ENCODE measurements around the gene NEK10.

NEK10 gene

GRCh38 chr3:27378331-27378730 lies 9.1 kb upstream of the NEK10 start:
- H3K79me2 ChIP-seq (ENCODE audit: low read length): no peaks in the 10 kb centered on the region
- H4K20me1 ChIP-seq (ENCODE audit: insufficient read depth, low read length): no peaks in the 10 kb centered on the region
- no peaks in the 10 kb centered on the region for H3K36me3 ChIP-seq (replicated peaks; ENCODE audit: insufficient read depth, low read length)
- no peak for TF ChIP-seq EZH2 (optimal IDR thresholded peaks at IDR 0.05; ENCODE audit: low read depth, low read length)
- TF ChIP-seq EZH2phosphoT487 (IDR thresholded peaks at IDR 0.05; ENCODE audit: low read length): no peak
- no peak for TF ChIP-seq CTCF (IDR thresholded peaks at IDR 0.05; ENCODE audit: low read length)
- no peaks in the 10 kb centered on the region for H3K4me1 ChIP-seq (ENCODE audit: low read length)
- no peaks in the 10 kb centered on the region for H3K27me3 ChIP-seq (replicated peaks; ENCODE audit: insufficient read depth, low read length)
- no peaks in the 10 kb centered on the region for H3F3A ChIP-seq (ENCODE audit: insufficient read depth, low read length)
- no peak overlapping the region for H3K27ac ChIP-seq (ENCODE audit: low read length)
- H2AFZ ChIP-seq (ENCODE audit: low read length): no peak overlapping the region
- DNase-seq: no peak
- H3K4me2 ChIP-seq (ENCODE audit: low read depth, low read length): no peak overlapping the region
- H3K9ac ChIP-seq (ENCODE audit: low read length): no peak overlapping the region
- no peaks in the 10 kb centered on the region for H3K9me2 ChIP-seq (replicated peaks; ENCODE audit: insufficient read depth, low read length)
- H3K4me3 ChIP-seq (ENCODE audit: low read length): no peak overlapping the region
- no peaks in the 10 kb centered on the region for H3K9me3 ChIP-seq (replicated peaks; ENCODE audit: insufficient read depth, low read length)

GRCh38 chr3:27376109-27376772 lies 7.1 kb upstream of the NEK10 start:
- Histone ChIP-seq H3K9ac (ENCODE audit: low read length) (no peak overlapping the region), H3K9me2 (replicated peaks; ENCODE audit: insufficient read depth, low read length) (no peaks in the 10 kb centered on the region), H2AFZ (ENCODE audit: low read length) (no peak overlapping the region), H3K27ac (ENCODE audit: low read length) (no peak overlapping the region), H3K4me2 (ENCODE audit: low read depth, low read length) (no peak overlapping the region), H3K9me3 (replicated peaks; ENCODE audit: insufficient read depth, low read length) (no peaks in the 10 kb centered on the region), H3F3A (ENCODE audit: insufficient read depth, low read length) (no peaks in the 10 kb centered on the region), H3K27me3 (replicated peaks; ENCODE audit: insufficient read depth, low read length) (no peaks in the 10 kb centered on the region), H3K36me3 (replicated peaks; ENCODE audit: insufficient read depth, low read length) (no peaks in the 10 kb centered on the region), H4K20me1 (ENCODE audit: insufficient read depth, low read length) (no peaks in the 10 kb centered on the region), H3K79me2 (ENCODE audit: low read length) (no peaks in the 10 kb centered on the region), H3K4me3 (ENCODE audit: low read length) (no peak overlapping the region), H3K4me1 (ENCODE audit: low read length) (no peaks in the 10 kb centered on the region)
- no peak for DNase-seq
- no peak for TF ChIP-seq CTCF (IDR thresholded peaks at IDR 0.05; ENCODE audit: low read length)
- TF ChIP-seq EZH2phosphoT487 (IDR thresholded peaks at IDR 0.05; ENCODE audit: low read length): no peak
- TF ChIP-seq EZH2 (optimal IDR thresholded peaks at IDR 0.05; ENCODE audit: low read depth, low read length): no peak

- H2AFZ ChIP-seq (ENCODE audit: low read length): no peak overlapping the region
- H3K4me3 ChIP-seq (ENCODE audit: low read length): no peak overlapping the region
- H3K27ac ChIP-seq (ENCODE audit: low read length): no peak overlapping the region
- DNase-seq: no peak
- TF ChIP-seq EZH2phosphoT487 (IDR thresholded peaks at IDR 0.05; ENCODE audit: low read length) (no peak), CTCF (IDR thresholded peaks at IDR 0.05; ENCODE audit: low read length) (no peak), EZH2 (optimal IDR thresholded peaks at IDR 0.05; ENCODE audit: low read depth, low read length) (no peak)
- H3K9me3 ChIP-seq (replicated peaks; ENCODE audit: insufficient read depth, low read length): no peaks in the 10 kb centered on the region
- no peaks in the 10 kb centered on the region for H3K79me2 ChIP-seq (ENCODE audit: low read length)
- H3K4me2 ChIP-seq (ENCODE audit: low read depth, low read length): no peak overlapping the region
- H3K9ac ChIP-seq (ENCODE audit: low read length): no peak overlapping the region
- H3K27me3 ChIP-seq (replicated peaks; ENCODE audit: insufficient read depth, low read length): no peaks in the 10 kb centered on the region
- no peaks in the 10 kb centered on the region for H4K20me1 ChIP-seq (ENCODE audit: insufficient read depth, low read length)
- no peaks in the 10 kb centered on the region for H3K36me3 ChIP-seq (replicated peaks; ENCODE audit: insufficient read depth, low read length)
- no peaks in the 10 kb centered on the region for H3F3A ChIP-seq (ENCODE audit: insufficient read depth, low read length)
- H3K4me1 ChIP-seq (ENCODE audit: low read length): no peaks in the 10 kb centered on the region; the same call in 1 of the 2 replicates
- no peaks in the 10 kb centered on the region for H3K9me2 ChIP-seq (replicated peaks; ENCODE audit: insufficient read depth, low read length)
Observed at GRCh38 chr3:27366062-27366591, 3.1 kb downstream of the NEK10 start.

Data from MM.1S (cell line).